IPS-18c (cell line): Measurements from ENCODE around the gene ORM1.

ENCODE experiments used
- H3K4me3 ChIP-seq: 2 replicates; pipeline ENCODE4 v1.7.0; 2013; ENCODE audit warnings: low read depth, mild to moderate bottlenecking, low read length, moderate library complexity; ENCODE audit not compliant: insufficient read depth
- H3K9me3 ChIP-seq: one replicate; pipeline ENCODE4 v1.6.1; 2013; ENCODE audit warnings: mild to moderate bottlenecking, low read length, moderate library complexity; ENCODE audit not compliant: control insufficient read depth, insufficient read depth

Gene ORM1

GRCh38 chr9:114300846-114301797 lies 21.8 kb upstream of the ORM1 start:
- Histone ChIP-seq H3K9me3 (no peaks in the 10 kb centered on the region), H3K4me3 (no peak overlapping the region)

GRCh38 chr9:114301798-114302565 lies 20.9 kb upstream of the ORM1 start:
- H3K4me3 ChIP-seq = no peak overlapping the region
- H3K9me3 ChIP-seq = no peaks in the 10 kb centered on the region

- Histone ChIP-seq H3K4me3 (no peak overlapping the region), H3K9me3 (no peaks in the 10 kb centered on the region)
These were observed 20.2 kb upstream of the ORM1 start for GRCh38 chr9:114302727-114303126.

DNA sequence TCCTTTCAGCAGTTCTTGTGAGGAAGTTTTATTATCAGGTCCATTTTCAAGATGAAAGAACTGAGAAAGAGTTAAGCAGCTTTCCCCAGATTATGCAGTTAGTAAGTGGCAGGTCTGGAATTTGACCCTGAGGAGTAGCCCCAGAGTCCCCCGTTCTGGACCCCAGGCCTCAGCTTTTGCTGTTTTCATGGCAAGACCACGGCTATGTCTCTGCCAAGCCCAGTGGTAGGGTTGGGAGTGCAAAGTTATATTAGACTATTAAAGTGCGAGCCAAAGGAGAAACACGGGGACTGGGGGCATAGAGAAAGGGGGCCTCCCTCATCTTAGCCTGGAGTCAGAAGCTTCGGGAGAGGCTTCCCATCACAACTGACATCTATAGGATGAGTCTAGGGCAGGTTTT lies 19.3 kb upstream of the ORM1 start:
- Histone ChIP-seq H3K9me3 (no peaks in the 10 kb centered on the region), H3K4me3 (no peak overlapping the region)

DNA sequence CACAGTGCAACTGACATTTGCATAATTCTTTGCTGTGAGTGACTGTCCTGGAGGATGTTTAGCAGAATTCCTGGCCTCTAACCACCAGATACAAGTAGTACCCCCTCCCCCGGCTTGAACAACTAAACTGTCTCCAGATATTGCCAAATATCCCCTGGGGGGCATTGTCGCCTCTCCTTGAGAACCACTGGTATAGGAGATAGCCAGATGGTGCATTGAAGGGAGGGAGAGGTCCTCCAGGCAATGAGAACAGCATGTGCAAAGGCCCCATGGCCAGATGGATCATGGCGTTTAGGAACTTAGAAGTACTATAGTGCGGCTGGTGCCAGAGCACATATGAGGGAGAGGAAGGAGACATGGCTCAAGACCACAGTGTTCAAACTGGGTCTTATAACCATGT lies 18.9 kb upstream of the ORM1 start:
- Histone ChIP-seq H3K9me3 (no peaks in the 10 kb centered on the region), H3K4me3 (no peak overlapping the region)

DNA sequence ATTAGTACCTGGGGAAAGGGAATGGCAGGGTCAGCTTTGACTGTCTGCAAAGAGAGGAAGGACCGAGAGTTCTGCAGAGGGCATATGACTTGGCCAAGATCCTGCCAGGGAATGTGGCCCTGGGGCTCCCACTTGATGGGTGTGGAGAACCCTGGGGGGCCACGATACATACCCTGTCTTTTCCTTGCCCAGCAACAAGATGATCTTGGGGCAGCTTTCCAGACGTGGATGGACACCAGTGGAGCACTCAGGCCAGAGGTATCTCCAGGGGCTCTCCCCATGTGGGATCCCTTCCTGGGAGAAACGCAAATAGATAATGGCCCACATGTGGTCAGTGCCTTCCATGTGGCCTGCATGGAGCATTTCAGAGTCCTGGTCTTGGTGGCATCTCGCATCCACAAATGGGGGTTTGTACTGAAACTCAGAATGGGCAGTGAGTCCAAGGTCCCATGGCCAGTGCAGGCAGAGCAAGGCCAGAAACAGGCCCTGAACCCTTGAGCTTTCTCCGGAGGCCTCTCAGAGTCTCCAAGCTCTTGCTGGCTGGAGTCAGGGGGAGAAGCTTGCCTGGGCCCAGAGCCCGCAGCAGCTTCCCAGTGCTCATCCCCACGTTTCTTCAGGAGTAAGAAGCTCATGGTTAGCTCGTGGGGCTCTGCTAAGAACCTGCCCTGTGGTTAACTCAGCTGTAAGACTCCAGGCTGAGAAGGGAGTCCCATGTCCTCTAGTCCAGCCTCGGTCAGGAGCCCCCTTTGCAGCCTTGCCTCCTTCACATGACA lies 18.3 kb upstream of the ORM1 start:
- Histone ChIP-seq H3K9me3 (no peaks in the 10 kb centered on the region), H3K4me3 (no peak overlapping the region)

DNA sequence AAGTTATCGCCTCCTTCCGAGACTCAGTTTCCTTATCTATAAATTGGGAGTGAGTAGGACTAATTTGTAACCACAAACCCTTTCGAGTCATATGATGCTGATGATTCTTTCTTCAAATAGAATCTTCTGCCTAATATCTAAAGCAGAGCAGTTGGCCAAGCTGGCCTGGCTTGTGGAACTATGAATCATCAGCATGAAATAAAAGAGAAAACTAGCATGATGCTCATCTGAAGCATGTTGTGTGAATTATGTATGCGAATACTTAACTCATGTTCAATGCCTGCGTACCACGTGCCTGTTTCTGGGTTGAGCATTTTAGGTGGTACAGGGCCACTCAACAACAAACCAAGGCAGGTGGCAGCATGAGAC lies 15.0 kb upstream of the ORM1 start:
- H3K4me3 ChIP-seq = no peak overlapping the region

DNA sequence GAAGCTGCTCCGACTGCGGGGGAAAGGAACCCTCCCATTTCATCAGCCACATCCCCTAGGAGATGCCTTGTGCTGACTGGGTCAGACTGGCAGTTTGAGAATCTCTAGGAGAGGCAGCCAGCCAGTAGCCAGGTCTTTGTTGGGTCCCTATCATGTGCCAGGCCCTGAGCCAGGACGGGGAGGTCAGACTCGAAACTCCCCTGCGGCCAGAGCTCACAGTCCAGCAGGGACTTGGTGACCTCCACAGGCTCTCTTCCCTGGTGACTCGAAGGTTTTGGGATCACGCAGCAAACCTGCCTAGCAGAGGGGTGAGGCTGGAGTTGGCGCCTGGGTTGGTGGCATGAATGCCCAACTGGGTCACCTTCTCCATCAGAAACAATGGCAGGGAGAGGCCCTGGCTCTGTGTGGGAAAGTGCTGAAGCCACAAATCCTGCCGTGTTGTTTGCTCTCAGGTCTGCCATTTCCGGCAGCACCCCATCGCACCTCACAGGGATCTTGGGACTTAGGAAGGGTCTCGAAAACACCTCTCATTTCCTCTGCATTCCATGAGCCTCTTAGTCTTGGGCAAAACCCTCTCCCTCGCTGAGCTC lies 14.4 kb upstream of the ORM1 start:
- Histone ChIP-seq H3K9me3 (no peaks in the 10 kb centered on the region), H3K4me3 (no peak overlapping the region)

More for the DNA sequence above, 15.0 kb upstream of the ORM1 start:
- no peaks in the 10 kb centered on the region for H3K9me3 ChIP-seq

GRCh38 chr9:114309096-114309495 lies 13.8 kb upstream of the ORM1 start:
- Histone ChIP-seq H3K4me3 (no peak overlapping the region), H3K9me3 (no peaks in the 10 kb centered on the region)

DNA sequence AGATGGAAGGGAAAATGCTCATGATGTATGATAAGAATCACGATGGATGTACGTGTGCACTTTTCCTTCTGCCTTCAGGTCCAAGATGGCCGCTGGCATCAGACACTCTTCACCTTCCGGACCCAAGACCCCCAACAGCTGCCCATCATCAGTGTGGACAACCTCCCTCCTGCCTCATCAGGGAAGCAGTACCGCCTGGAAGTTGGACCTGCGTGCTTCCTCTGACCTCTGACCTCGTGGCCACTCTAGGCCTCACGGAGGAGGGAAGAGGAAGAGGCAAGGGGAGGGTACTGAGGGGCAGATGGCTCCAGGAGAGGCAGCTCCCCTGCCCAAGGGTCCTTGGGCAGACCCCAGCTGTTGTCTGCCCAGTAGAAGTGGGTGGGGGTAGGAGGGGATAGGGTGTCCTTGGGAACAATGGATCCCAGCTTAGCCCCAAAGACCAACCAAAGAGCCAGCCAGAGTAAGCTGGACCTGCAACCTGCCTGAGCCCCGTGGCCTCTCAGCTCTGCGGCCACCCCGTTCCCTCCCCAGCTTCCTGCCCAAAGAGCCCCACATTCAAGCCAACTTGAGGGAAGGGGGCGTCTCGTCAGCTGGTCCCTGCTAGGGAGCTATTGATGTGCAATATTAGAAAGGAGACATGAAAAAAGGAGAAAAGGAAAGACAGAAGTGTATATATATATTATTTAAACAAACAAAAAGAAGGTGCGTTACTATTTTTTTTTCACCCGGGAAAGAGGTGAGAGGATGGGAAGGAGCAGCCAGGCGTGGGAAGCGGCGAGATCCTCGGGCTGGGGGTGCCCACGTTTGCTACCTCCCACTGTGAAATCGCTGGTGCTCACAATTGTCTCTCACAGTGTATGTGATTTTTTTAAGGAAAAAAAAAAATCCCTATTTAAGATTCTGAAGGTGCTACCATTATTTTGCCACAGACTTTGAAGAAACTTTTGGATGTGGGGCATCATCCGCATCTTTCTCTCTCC lies 12.1 kb upstream of the ORM1 start:
- Histone ChIP-seq H3K9me3 (no peaks in the 10 kb centered on the region), H3K4me3 (no peak overlapping the region)

- H3K9me3 ChIP-seq = no peaks in the 10 kb centered on the region
- H3K4me3 ChIP-seq = no peak overlapping the region
These were observed 11.1 kb upstream of the ORM1 start for GRCh38 chr9:114311571-114312512.

- H3K9me3 ChIP-seq = no peaks in the 10 kb centered on the region
- H3K4me3 ChIP-seq = no peak overlapping the region
These were observed 10.4 kb upstream of the ORM1 start for GRCh38 chr9:114312513-114312875.

DNA sequence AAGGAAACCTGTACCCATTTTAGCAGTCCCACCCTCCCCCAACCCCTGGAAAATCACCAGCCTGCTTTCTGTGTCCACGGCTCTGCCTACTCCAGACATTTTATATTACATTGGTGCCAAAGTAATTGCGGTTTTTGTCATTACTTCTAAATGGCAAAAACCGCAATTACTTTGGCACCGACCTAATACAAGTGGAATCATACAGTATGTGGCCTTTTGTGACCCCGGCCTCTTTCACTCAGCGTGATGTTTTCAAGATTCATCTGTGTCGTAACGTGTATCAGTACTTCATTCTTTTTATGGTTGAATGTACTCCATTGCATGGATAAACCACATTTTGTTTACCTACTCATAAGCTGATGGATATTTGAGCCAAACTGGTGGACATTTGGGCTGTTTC lies 9.7 kb upstream of the ORM1 start:
- H3K4me3 ChIP-seq = no peak overlapping the region
- no peaks in the 10 kb centered on the region for H3K9me3 ChIP-seq

DNA sequence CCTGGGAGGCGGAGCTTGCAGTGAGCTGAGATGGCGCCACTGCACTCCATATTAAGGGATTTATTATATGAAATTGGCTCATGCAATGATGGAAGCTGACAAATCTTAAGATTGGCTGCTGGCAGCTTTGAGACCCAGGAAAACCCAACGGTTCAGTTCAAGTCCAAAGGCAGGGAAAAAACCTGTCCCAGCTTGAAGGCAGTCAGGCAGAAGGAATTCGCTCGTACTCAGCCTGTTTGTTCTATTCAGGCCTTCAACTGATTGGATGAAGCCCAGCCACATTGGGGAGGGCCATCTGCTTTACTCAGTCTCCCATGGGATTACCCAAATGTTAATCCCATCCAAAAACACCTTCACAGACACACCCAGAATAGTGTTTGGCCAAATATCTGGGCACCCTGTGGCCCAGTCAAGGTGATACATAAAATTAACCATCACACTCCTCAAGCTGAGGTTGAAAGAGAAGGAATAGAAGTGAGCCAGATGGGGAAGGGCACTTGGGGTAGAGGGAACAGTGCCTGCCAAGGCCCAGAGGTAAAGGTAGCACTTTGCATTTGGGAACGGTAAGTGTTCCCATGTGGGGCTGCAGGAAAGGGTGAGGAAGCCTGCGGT lies 8.5 kb upstream of the ORM1 start:
- H3K4me3 ChIP-seq = no peak overlapping the region
- no peaks in the 10 kb centered on the region for H3K9me3 ChIP-seq
